22Rv1 (cell line): ENCODE data around the gene PCOLCE2.

Experiments
- CTCF ChIP-seq: fragments of 450-650 bp; IDR thresholded peaks from 2 replicates; pipeline ENCODE4 v1.5.1; 2017; ENCODE audit warnings: mild to moderate bottlenecking
- ZFX ChIP-seq: fragments of 450-650 bp; IDR thresholded peaks from 2 replicates; pipeline ENCODE4 v1.6.1; 2017; ENCODE audit warnings: antibody characterized with exemption, borderline replicate concordance

- TF ChIP-seq CTCF (peak; percentile 86), ZFX (no peak)
Observed at GRCh38 chr3:142866841-142867631, 21.8 kb downstream of the PCOLCE2 start.
